Measurements from ENCODE around the gene HTRA3.
"Not testable (repeated sequence)": the region's sequence is repeated elsewhere in the genome, so short reads cannot be mapped to it uniquely, and the experiment has no call there.

Gene HTRA3

DNA sequence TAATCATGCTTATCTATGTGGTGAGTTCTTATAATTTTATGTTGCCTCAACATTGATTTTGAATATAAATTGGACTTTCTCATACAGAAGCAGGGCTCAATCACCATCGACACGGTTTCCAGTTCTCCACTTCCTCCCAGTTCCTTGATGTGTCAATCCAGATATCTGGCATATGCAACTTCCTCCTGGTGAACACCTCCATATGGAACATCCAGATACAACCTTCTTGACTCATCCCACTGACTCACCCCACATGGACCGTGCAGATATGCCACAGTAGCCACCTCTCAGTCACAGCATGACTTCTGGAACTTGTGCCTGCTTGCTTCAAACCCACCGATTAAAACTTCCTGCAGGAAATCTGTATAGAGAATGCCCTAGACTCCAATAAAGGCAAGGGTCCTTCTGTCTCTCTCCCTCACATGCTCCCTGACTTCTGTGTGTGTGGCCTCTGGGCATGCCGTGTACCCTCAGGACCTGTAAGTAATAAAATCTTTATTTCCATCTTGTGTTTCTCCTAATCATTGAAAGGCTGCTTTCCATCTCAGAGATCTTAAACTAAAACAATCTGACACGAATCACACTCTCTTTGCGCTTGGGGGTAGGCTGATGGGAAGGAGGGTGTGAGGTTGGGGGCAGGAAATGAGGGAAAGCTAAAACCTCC is 67.0 kb downstream of the HTRA3 start:
- no peak for DNase-seq (ENCODE audit: insufficient read length, low spot score)
- no peak for FAIRE-seq

- no peak for DNase-seq (ENCODE audit: insufficient read length, low spot score)
- FAIRE-seq, result no peak
Measured at GRCh38 chr4:8338351-8338961, 68.9 kb downstream of the HTRA3 start.

GRCh38 chr4:8340781-8341241 is 71.3 kb downstream of the HTRA3 start:
- FAIRE-seq (no peak), DNase-seq (ENCODE audit: insufficient read length, low spot score) (no peak)

DNA sequence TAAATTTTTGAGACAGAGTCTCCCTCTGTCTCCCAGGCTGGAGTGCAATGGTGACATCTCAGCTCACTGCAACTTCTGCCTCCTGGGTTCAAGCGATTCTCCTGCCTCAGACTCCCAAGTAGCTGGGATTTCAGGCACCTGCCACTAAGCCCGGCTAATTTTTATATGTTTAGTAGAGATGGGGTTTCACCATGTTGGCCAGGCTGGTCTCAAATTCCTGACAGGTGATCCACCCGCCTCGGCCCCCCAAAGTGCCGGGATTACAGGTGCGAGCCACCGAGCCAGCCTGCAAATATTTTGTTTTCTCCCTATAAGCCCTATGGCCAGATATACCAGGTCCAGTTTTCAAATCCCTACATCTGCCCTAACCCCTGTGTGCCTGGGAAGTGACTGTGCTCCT is 71.7 kb downstream of the HTRA3 start:
- FAIRE-seq, result not testable (repeated sequence)

DNA sequence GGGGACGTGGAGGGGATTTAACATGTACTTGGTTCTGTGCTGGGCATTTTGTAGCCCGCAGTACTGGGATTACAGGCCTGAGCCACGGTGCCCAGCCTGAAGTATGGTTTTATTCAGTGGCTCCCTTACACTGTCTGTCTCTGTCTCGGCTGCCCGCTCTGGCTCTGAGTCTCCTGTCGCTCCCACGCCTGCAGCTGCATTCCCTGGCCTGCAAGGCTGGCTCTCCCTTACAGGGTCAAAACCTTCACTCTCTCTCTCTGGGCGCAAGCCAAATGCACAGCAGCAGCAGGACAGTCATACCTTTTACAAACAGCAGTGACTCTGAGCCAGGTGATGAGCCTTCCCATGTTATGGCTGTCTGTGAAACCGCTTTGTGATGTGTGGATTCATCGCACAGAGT is 72.1 kb downstream of the HTRA3 start:
- DNase-seq (ENCODE audit: insufficient read length, low spot score), result no peak
- no peak for FAIRE-seq

More for the DNA sequence above, 71.7 kb downstream of the HTRA3 start:
- not testable (repeated sequence) for DNase-seq (ENCODE audit: insufficient read length, low spot score)

- DNase-seq (ENCODE audit: insufficient read length, low spot score) (no peak), FAIRE-seq (no peak)
Measured at GRCh38 chr4:8342651-8343261, 73.2 kb downstream of the HTRA3 start.

DNA sequence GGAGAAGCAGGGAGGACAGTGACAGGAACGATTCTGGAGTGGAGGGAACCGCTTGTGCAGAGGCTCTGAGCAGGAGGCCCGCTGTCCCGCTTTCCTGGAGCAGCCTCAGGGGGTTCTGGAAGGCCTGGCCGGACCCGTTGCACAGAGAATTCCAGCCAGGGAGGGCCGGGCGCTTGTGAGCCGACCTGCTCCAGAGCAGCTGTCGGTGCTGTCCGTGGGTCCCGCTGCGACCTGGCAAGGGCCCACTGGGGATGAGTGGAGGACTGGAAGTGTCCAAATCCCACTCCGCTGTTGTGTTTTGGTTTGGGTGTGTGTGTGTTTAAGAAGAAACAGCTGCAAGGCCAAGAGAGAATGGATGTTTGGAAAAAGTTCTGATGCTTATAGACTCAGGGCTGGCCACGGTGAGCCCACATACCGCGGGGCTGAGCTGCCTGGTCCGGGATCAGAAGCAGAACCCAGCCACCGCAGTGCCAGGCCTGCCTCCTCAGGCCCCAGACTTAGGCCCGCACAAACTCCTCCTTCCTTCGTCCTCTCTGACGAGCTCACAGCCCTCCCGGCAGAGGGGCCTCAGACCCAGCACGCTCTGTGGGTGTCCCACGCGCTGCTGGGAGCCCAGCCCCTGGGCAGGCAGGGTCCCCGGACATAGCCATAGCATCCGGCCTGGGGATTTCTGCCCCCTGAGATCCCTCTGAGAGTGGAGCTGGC is 73.9 kb downstream of the HTRA3 start:
- FAIRE-seq (no peak), DNase-seq (ENCODE audit: insufficient read length, low spot score) (no peak)

- no peak for DNase-seq (ENCODE audit: insufficient read length, low spot score)
- FAIRE-seq, result no peak
Measured at GRCh38 chr4:8343967-8344331, 74.4 kb downstream of the HTRA3 start.

DNA sequence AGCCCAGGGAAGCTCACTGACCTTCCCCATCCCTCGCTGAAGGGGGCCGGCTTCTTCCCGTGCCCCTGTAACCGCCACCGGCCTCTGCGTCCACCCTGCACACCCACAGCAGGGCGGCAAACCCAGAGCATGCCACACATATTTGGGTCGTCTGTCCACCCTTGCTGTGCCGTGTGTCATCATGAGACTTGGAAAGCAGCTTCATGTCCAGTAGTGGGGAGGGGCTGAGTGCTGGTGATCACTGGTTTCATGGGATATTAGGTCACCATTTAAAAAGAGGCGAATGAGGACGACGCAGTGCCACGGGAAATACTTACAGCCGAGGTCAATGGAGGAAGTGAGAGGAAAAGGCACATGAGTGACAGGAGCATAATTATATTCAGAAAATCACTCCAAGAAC is 74.8 kb downstream of the HTRA3 start:
- FAIRE-seq (no peak), DNase-seq (ENCODE audit: insufficient read length, low spot score) (no peak)

GRCh38 chr4:8345053-8345945 is 75.7 kb downstream of the HTRA3 start:
- DNase-seq (ENCODE audit: insufficient read length, low spot score) (no peak), FAIRE-seq (no peak)

GRCh38 chr4:8345946-8346814 is 76.6 kb downstream of the HTRA3 start:
- FAIRE-seq, result no peak
- DNase-seq (ENCODE audit: insufficient read length, low spot score), result no peak

GRCh38 chr4:8346838-8347605 is 77.5 kb downstream of the HTRA3 start:
- FAIRE-seq (no peak), DNase-seq (ENCODE audit: insufficient read length, low spot score) (no peak)

DNA sequence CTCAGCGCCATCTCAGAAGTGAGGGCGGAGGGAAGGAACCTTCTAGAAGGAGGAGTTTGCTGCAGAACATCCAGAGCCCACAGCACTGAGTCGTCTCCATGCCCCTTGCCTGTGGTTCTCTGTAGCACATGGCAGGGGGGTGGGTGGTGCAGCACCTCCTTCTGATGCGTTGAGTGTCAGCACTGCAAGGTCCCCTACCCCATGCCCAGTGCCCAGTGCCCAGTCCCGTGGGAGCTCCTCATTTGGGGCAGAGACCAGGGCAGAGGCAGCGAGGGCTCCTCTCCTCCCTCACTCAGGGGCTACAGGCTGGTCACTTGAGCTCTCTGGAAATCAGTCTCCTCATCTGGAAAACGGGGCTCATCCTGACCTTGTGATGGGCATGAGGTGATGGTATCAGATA is 78.1 kb downstream of the HTRA3 start:
- DNase-seq (ENCODE audit: insufficient read length, low spot score), result no peak
- no peak for FAIRE-seq

DNA sequence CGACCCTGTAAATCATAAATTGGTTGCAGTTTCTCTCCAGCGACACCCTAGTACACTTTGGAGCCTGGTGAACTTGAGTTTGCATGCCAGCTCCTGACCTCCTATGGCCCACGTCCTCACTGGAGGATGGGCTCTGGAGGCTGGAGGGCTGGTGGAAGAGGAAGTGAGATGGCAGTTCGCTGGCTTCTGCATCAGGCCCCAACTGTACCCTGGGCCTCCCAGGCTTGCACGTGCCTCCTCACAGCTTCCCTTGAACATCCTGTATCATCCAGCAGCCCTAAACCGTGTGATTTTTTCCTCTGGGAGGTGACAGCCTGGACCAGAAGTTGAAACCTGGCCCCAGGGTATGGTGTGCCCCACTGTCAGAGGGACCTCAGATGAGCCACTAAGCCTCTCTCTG is 78.5 kb downstream of the HTRA3 start:
- no peak for DNase-seq (ENCODE audit: insufficient read length, low spot score)
- FAIRE-seq, result no peak

DNA sequence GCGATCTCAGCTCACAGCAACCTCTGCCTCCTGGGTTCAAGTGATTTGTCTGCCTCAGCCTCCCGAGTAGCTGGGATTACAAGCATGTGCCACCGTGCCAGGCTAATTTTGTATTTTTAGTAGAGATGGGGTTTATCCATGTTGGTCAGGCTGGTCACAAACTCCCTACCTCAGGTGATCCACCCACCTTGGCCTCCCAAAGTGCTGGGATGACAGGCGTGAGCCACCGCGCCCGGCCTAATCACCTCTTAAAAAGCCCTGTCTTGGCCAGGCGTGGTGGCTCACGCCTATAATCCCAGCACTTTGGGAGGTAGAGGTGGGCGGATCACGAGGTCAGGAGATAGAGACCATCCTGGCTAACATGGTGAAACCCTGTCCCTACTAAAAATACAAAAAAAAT is 79.7 kb downstream of the HTRA3 start:
- DNase-seq (ENCODE audit: insufficient read length, low spot score); FAIRE-seq: not testable (repeated sequence)

GRCh38 chr4:8349664-8350236 is 80.2 kb downstream of the HTRA3 start:
- DNase-seq (ENCODE audit: insufficient read length, low spot score) (no peak), FAIRE-seq (no peak)

- DNase-seq (ENCODE audit: insufficient read length, low spot score), result no peak
- no peak for FAIRE-seq
Measured at GRCh38 chr4:8350352-8350751, 80.8 kb downstream of the HTRA3 start.

GRCh38 chr4:8350841-8351461 is 81.4 kb downstream of the HTRA3 start:
- DNase-seq (ENCODE audit: insufficient read length, low spot score), result no peak
- no peak for FAIRE-seq

Measured in GM19239 (cell line).